Prostate gland (tissue), 2 donors: Measurements from ENCODE around the gene ZBTB1. TPM values are rescaled to one million over a fixed set of nuclear protein-coding genes. Genes with fewer than 3 reads are reported as not detected.
"Not testable (repeated sequence)": the region's sequence is repeated elsewhere in the genome, so short reads cannot be mapped to it uniquely, and the experiment has no call there.

Source experiments
- DNase-seq: peaks from one replicate; pipeline ENCODE4 v3.0.0-alpha.2; 2019; ENCODE audit warnings: low spot score
- H3K27ac ChIP-seq, 2 donors: fragments of 200-600 bp; sonication (generic); 2 replicates each; pipeline ENCODE4 v1.5.1; 2017 to 2019
- H3K27me3 ChIP-seq: fragments of 200-600 bp; sonication (generic); replicated peaks from 2 replicates; pipeline ENCODE4 v1.5.1; 2019; ENCODE audit not compliant: insufficient read depth
- H3K36me3 ChIP-seq, 2 donors: fragments of 200-600 bp; sonication (generic); 1 replicate in 1 of 2; 2 replicates in 1 of 2; pipeline versions ENCODE4 v1.5.1 to v1.8.1; 2017 to 2019
- H3K4me1 ChIP-seq: fragments of 200-600 bp; sonication (generic); replicated peaks from 2 replicates; pipeline ENCODE4 v1.5.1; 2019
- H3K4me3 ChIP-seq, 2 donors: fragments of 200-600 bp; sonication (generic); 2 replicates each; pipeline ENCODE4 v1.5.1; 2017 to 2019
- H3K9me3 ChIP-seq: fragments of 200-600 bp; sonication (generic); 2 replicates; pipeline ENCODE4 v1.5.1; 2017
- CTCF ChIP-seq, 4 experiments: fragments of 200-600 bp in 2 of 4; fragments of 450-650 bp in 2 of 4; sonication (generic) in 2 of 4; IDR thresholded peaks; 1 replicate in 3 of 4; 2 replicates in 1 of 4; pipeline ENCODE4 v1.5.1; 2016 to 2019; ENCODE audit warnings: antibody characterized with exemption in 4 of 4, mild to moderate bottlenecking in 2 of 4, moderate library complexity in 2 of 4
- POLR2A ChIP-seq: fragments of 450-650 bp; IDR thresholded peaks from one replicate; pipeline ENCODE4 v1.6.1; 2016; ENCODE audit warnings: antibody characterized with exemption, mild to moderate bottlenecking
- POLR2AphosphoS5 ChIP-seq: sonication (generic); formaldehyde crosslinking; IDR thresholded peaks from one replicate; pipeline ENCODE4 v1.6.1; 2017; ENCODE audit warnings: antibody characterized with exemption
- WGBS: methylation state at CpG from one replicate; pipeline ENCODE4 v1.1.5; 2018; 5-methylcytosine and 5-hydroxymethylcytosine counted together
- intact Hi-C: fragments of 100-400 bp; cut with DNase I; formaldehyde crosslinking; loops from one replicate; pipeline ENCODE4 v1.14.2; 2022
- total RNA-seq, 2 donors: library from RNA; depleted of rRNA; stranded (reverse); fragments of >200 nt; gene quantifications; one replicate each; pipeline ENCODE4 v1.1.0, GENCODE V29; 2016

ZBTB1 gene
- total RNA-seq, 2 donors from 2014 or later = 56.5 to 74.3 TPM

GRCh38 chr14:64563696-64564095 is 59.1 kb downstream of the ZBTB1 start:
- H3K4me3 ChIP-seq = no peak overlapping the region
- TF ChIP-seq POLR2A (no peak), POLR2AphosphoS5 (no peak), CTCF (IDR thresholded peaks at IDR 0.05) (no peak)
- H3K9me3 ChIP-seq = no peaks in the 10 kb centered on the region
- WGBS = 60% methylated on average over 6 of the region's 6 CpGs
- no peaks in the 10 kb centered on the region for H3K27me3 ChIP-seq
- H3K4me1 ChIP-seq = no peaks in the 10 kb centered on the region
- no peaks in the 10 kb centered on the region for H3K36me3 ChIP-seq
- no peak for DNase-seq
- intact Hi-C loops = no loop called here
- no peak overlapping the region for H3K27ac ChIP-seq

GRCh38 chr14:64566651-64567122 is 62.1 kb downstream of the ZBTB1 start:
- H3K4me3 ChIP-seq = no peak overlapping the region
- 89% methylated on average over 5 of the region's 5 CpGs for WGBS
- no peak overlapping the region for H3K27ac ChIP-seq
- no peak for DNase-seq
- no peaks in the 10 kb centered on the region for H3K4me1 ChIP-seq
- TF ChIP-seq POLR2A (no peak), POLR2AphosphoS5 (no peak), CTCF (IDR thresholded peaks at IDR 0.05) (no peak)
- H3K9me3 ChIP-seq = no peaks in the 10 kb centered on the region
- no peaks in the 10 kb centered on the region for H3K36me3 ChIP-seq
- intact Hi-C loops = no loop called here
- H3K27me3 ChIP-seq = no peaks in the 10 kb centered on the region

GRCh38 chr14:64569138-64569631 is 64.6 kb downstream of the ZBTB1 start:
- DNase-seq = no peak
- intact Hi-C loops = no loop called here
- Histone ChIP-seq H3K9me3 (no peaks in the 10 kb centered on the region), H3K36me3 (no peaks in the 10 kb centered on the region), H3K4me3 (no peak overlapping the region), H3K27ac (no peak overlapping the region), H3K4me1 (no peaks in the 10 kb centered on the region), H3K27me3 (no peaks in the 10 kb centered on the region)
- 60% methylated on average over 3 of the region's 3 CpGs for WGBS
- TF ChIP-seq POLR2AphosphoS5 (no peak), CTCF (IDR thresholded peaks at IDR 0.05) (no peak)

GRCh38 chr14:64569646-64570045 is 65.1 kb downstream of the ZBTB1 start:
- H3K4me3 ChIP-seq, H3K9me3 ChIP-seq, H3K27ac ChIP-seq, H3K4me1 ChIP-seq, DNase-seq, H3K36me3 ChIP-seq, H3K27me3 ChIP-seq, intact Hi-C loops: not testable (repeated sequence)
- 91% methylated on average over 7 of the region's 7 CpGs for WGBS

- Histone ChIP-seq H3K9me3 (no peaks in the 10 kb centered on the region), H3K4me1 (no peaks in the 10 kb centered on the region), H3K4me3 (no peak overlapping the region), H3K36me3 (no peaks in the 10 kb centered on the region), H3K27me3 (no peaks in the 10 kb centered on the region), H3K27ac (no peak overlapping the region)
- no peak for TF ChIP-seq CTCF (IDR thresholded peaks at IDR 0.05)
- no peak for TF ChIP-seq POLR2AphosphoS5
- no peak for TF ChIP-seq POLR2A
- DNase-seq = no peak
- intact Hi-C loops = no loop called here
Measured at GRCh38 chr14:64572386-64573104, 68.0 kb downstream of the ZBTB1 start.
